Measurements from ENCODE around the gene DNASE1.
A peak's percentile ranks its signal among the peaks of the same experiment; 100 is the strongest.
"Not testable (repeated sequence)": the region's sequence is repeated elsewhere in the genome, so short reads cannot be mapped to it uniquely, and the experiment has no call there.

Gene DNASE1, protein sequence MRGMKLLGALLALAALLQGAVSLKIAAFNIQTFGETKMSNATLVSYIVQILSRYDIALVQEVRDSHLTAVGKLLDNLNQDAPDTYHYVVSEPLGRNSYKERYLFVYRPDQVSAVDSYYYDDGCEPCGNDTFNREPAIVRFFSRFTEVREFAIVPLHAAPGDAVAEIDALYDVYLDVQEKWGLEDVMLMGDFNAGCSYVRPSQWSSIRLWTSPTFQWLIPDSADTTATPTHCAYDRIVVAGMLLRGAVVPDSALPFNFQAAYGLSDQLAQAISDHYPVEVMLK

DNA sequence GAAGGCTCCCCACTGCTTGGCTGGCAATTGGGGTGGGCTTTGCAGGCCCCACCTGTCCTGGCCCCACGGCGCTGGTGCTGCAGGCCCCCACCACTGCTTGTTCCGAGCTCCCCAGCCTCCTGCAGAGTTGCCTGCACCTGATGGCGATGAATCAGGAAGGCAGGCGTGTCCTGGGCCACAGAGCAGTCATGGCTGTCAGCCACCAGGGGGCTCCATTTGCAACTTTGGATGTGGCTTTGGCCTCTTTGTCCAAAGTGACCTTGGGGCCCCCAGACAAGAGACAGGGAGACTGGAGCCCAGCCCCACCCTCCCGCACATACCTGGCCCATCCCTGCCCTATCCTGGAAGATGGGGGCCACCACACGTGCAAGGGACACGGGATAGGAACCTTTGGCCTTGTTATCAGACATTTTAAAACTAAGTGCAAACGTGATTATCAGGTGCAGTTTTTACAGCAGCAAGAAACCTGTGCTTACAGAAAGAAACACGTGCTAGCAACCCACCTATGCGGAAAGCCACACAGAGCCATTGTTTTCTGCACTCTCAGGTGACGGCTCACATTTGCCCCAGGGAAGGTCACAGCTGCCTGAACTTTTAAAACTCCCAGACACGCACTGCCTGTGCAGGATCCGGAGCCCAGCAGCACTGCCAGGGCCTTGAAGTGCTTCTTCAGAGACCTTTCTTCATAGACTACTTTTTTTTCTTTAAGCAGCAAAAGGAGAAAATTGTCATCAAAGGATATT lies at the start of gene DNASE1:
TSS of gene DNASE1 (plus strand) at position 443 of the 743 bp plus-strand sequence. CDS start 683 bp downstream, outside the sequence.
- no peak for DNase-seq

DNA sequence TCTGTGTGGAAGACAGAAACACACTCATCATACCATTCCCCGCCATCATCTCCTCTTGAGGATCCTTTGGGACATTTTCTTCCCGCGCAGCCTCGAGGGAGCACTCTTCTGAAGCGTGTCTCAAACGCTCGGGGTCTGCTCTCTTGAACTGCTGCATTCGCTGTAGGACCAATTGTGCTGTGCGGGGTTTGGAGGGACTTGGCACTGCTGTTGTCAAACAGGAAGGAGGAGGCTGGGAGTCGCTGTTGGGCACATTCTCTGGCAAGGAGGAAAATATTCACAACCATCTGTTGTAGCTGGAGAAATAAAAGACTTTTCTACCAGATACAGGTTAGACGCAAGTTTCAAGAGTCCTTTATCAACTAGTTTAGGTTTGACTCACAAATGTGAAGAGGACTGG lies 48.0 kb upstream of the DNASE1 start:
- no peak for DNase-seq

DNA sequence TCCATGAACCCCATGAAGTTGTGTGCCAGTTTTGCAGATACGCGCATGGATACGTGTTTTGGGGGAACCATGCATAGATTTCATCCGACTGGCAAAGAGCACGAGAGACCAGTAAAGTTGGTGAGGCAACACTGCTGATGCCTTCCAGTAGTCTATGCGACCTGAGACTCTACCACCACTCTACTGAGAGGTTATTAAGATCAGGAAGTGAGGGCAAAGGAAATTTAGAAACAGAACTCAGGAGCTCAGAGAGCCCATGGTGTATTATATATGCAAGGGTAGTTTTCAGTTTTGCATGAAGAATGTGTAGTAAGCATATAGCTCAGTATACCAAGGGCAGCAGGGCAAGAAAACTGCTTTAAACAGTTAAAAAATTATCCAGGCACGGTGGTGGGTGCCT lies 47.3 kb upstream of the DNASE1 start:
- DNase-seq = no peak

DNA sequence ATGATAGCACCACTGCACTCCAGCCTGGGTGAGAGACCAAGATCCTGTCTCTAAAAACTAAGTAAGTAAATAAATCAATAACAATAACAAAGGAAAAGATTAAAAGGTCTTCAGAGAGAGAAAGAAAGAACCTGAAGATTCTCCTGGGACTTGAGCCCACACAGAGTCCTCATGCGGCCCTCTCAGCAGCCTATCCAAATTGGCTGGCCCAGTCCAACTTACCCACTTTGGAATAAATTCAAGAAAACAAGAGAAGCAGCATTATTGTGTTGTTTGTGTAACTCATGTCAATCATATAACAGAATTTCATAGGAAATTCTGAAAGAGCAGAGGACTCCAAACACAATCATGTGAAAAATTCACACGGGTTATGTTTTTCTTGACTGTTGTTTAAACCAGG lies 46.9 kb upstream of the DNASE1 start:
- DNase-seq = no peak

DNA sequence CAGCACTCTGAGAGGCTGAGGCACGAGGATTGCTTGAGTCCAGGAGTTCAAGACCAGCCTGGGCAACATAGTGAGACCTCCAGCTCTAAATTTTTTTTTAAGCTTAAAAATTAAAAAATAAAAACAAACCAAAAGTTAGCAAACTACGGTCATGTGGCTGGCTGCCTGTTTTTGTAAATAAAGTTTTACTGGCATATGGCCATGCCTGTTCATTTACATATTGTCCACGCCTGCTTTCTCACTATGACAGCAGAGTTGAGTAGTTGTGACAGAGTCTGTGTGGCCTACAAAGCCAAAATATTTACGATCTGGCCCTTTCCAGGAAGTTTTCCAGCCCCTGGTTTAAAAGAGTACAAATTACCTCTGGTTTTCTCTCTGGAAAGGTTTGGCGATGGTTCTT lies 46.4 kb upstream of the DNASE1 start:
- no peak for DNase-seq

DNA sequence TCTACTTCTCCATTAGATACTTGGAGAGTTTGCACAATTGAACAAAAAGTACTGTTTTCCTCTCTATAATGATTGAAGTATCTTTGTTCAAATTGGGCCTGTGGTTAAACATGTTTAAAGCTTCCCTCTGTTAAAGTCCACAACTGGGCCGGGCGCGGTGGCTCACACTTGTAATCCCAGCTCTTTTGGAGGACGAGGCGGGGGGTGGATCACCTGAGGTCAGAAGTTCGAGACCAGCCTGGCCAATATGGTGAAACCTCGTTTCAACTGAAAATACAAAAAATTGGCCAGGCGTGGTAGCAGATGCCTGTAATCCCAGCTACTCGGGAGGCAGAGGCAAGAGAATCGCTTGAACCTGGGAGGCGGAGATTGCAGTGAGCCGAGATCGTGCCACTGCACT lies 45.5 kb upstream of the DNASE1 start:
- DNase-seq = not testable (repeated sequence)

DNA sequence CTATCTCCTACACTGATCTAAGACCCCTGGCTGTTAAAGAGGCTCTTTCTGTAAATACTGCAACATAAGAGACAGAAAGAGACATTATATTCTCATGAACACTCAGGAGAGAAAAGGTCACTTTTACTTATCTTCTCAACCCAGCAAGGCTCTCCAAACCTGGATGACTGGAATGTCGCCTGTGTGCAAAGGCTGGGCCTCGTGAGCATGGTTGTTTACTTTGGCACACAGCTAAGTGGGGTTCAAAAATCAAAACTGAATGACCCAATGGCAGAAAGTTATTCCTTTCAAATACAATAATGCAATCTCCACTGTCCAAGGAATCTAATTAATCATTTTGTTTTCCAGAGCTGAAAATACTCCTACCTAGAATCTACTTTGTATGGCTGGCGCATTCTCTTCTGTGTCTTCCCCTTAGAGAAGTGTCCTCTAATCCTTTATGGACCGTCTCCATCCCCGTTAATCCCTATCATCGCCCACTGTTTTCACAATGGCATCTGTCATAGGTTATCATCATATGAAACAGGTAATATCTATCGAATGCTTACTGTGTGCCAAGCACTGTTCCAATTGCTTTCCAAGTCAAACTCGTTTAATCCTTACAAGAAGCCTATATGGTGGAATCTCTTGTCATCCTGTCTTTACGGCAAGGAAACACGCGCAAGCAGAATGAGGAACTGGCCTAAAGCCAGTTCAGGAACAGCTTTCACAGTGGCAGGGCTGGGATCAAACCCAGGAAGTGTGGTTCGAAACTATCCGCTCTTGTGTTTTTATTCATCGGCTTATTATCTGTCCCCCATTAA lies 44.4 kb upstream of the DNASE1 start:
- DNase-seq = no peak

DNA sequence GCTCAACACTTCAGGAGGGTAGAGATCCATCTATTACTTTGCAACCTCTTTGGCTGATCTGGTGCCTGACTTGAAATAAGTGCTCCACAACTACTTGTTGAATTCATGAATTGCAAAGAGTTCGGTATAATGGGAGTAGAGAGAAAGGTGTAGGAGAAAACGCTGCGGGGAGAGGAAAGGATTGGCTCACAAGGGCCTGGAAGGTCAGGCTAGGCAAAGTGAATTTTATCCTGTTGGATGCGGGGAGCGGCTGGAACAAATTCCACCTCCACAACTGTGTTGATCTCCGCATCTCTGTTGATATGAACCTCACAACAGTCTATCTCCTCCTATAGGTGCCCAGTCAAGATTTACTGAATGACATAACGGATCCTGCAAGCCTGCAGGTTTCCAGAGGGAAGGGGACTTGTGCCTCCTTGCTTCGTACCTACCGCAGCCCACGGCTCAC lies 43.8 kb upstream of the DNASE1 start:
- DNase-seq = no peak

DNA sequence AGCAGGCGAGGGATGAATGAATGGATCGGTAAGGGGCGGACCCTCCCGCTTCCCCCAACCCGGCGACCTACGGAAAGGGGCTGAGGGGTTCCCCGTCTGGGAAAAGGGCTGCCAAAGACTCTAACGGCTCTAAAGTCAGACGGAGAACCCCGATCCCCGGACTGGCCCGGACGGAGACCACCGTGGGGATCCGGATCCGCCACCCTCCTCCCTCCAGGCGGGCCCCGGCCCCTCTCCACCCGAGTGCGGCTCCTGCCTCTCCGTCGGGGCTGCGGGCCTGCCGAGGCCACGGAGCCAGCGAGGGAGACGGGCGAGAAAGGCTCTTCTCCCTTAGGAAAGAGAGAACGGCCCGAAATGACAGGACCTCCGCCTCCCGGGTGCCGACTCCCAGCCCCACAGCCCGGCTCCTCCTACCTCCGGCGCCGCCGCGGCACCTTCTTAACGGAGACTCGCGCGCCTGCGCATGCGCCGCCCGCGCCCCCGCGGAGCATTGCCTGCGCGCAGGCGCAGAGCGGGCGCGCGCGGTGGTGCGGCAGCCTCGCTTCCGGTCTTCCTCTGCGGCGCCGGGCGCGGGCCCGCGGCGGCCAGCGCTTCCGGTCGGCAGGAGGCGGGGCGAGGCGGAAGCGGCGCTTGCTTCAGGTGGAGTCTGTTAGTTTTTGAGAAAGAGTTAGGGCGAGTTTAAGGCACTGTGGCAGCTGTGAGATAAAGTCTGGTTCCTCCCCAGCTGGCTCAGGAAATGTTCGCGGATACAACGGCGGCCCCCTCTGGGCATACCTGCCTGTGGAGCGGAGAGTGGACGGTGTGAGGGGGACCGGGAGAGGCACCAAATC lies 43.1 kb upstream of the DNASE1 start, which contains the start of gene SLX4:
TSS of gene SLX4 (minus strand) at position 461 of the 830 bp plus-strand sequence. CDS start 2,642 bp downstream, outside the sequence.
- peak; percentile 90 for DNase-seq

DNA sequence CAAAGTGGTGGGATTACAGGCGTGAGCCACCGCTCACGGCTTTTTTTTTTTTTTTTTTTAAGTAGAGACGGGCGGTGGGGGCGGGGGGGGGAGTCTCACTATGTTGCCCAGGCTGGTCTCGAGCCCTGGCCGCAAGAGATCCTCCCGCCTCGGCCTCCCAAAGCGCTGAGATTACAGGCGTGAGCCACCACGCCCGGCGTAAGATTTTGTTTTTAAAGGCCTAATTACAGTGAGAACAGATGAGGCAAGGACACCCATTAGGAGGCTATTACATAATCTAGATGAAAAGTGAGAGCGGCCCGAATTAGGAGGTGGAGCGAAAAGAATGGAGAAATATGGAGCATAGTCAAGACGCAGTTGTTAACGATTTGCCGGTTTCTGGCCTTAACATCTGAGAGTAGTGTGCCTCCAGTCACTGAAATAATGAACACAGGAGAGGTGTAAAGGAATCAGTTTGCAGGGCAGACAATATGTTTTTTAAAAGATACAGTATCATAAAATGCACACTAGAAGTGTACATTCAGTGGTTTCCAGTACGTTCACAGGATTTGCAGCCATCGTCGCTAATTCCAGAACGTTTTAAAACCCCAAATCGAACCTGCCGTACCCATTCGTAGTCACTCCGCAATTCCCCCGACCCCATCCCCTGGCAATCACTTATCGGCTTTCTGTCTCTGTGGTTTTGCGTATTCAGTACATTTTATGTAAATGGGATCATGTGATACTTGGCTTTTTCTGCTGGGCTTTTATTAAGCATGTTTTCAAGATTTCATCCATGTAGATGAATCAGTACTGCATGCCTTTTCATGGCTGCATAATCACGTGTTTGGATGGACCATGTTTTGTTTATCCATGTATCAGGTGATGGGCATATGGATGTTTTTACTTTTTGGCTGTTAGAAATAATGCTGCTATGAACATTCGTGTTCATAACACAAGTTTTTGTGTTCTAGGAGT lies 41.7 kb upstream of the DNASE1 start:
- DNase-seq = no peak

DNA sequence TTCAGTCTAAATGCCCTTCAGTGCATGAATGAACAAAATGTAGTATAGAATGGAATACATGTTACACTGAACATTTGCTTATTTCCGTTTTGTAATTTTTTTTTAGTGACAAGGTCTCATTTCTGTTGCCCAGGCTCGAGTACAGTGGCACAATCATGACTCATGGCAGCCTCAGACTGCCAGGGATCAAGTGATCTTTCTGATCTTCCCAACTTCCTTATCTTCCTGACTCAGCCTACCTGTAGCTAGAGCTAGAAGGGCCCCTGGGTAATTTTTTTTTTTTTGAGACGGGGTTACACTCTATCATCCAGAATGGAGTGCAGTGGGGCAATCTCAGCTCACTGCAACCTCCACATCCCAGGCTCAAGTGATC lies 35.7 kb upstream of the DNASE1 start:
- no peak for DNase-seq

DNA sequence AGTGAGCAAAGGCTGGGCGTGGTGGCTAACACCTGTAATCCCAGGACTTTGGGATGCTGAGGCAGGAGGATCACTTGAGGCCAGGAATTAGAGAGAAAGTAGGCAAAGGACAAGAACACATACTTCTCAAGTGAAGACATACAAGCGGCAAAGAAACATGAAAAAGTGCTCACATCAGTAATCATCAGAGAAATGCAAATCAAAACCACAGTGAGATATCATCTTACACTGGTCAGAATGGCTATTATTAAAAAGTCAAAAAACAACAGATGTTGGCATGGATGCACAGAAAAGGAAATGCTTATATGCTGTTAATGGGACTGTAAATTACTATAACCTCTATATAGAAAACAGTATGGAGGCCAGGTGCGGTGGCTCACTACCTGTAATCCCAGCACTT lies 30.8 kb upstream of the DNASE1 start:
- no peak for DNase-seq

DNA sequence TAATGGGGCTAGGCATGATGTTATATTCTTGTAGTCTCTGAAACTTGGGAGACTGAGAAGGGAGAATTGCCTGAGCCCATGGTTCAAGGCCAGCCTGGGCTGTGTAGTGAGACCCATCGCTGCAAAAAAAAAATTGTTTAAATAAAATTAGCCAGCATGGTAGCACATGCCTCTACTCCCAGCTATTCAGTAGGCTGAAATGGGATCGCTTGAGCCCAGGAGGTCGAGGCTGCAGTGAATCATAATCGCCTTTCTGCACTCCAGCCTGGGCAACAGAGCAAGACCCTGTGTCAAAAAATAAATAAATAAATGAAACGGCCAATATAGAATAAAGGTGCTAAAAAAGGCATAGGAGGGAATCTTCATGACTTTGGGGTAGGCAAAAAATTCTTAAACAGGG lies 29.2 kb upstream of the DNASE1 start:
- no peak for DNase-seq

DNA sequence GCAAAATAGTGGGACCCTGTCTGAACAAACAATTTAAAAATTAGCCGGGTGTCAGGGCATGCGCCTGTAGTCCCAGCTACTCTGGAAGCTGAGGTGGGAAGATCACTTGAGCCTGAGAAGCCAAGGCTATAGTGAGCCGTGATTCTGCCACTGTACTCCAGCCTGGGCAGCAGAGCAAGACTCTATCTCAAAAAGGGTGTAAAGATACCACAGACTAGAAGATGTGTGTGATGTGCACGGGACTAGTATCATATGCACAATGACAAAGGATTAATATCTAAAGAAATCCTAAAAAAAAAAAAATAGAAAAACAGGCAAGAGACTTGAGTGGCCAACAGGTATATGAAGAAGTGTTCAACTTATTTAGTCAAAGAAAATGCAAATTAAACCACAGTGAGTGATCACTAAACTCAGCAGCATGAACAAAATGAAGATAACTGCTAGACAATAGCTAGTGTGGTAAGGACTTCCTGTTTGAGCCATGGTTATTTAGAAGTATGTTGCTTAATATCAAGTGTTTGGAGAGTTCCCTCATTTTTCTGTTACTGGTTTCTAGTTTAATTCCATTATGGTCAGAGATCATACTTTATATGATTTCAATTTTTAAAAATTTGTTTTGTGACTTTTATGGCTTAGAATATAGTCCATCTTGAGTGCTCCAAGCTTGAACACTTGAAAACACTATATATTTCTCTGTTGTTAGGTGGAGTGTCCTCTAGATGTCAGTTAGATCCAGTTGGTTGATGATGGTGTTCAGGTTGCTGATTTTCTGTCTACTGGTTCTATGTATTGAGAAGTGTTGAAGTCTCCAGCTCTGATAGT lies 28.4 kb upstream of the DNASE1 start:
- no peak for DNase-seq

DNA sequence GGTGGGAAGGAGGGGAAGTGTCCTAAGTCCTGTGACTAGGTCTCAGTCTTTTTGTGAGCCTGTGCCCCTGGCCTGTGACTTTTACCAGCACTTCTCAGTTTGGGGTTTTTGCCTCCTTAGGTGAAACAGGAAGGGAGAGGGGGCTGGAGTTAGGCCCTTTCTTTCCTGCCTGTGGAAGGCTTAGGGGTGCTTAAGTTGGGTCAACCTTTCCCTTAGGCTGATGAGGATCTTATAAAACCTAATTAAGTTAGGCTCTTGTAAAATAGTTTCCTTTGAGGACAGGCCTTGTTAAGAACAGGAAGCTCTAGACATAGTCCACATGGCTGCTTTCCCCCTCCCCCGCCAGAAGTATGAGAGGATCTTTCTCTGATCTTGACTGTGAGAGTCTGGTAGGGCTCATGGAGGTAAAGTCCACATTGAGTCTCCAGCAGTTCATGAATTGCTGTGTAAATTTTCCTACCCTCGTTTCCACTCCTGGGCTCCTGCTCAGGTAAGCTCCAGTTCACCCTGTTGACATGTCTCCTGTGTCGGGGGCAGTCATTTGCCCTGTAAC lies 17.0 kb upstream of the DNASE1 start:
- DNase-seq = no peak

DNA sequence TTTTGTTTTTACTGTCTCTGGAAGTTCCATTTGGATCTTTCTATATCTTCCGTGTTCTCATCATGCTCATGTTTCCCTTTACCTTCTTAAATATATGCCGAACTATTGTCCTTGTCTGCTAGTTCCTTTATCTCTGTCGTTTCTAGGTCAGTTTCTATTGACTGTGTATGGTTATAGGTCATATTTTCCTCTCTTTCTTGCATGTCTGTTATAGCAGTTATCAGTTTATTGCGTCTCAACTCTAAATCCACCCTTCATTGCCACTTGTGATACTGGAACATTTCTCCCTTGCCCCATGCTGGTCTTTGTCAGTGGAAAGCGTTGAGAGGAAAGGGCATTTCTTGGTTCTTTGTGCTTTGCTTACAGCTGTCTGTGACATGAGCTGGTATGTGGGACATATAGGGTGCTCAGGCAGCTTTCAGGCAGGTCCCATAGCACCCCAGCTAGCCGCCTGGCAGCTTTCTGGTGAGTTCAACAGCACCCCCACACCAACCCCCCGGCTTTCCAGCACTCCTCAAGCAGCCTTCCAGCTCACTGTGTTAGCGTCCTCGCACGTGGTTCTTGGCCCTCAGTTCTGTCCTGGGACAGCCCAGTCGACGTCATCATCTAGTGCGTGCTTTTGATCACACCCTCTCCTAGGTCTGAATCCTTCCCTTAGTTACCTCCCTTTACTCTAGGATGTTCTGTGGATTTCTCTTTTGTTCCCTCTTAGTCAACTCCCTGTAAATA lies 15.4 kb upstream of the DNASE1 start:
- no peak for DNase-seq

DNA sequence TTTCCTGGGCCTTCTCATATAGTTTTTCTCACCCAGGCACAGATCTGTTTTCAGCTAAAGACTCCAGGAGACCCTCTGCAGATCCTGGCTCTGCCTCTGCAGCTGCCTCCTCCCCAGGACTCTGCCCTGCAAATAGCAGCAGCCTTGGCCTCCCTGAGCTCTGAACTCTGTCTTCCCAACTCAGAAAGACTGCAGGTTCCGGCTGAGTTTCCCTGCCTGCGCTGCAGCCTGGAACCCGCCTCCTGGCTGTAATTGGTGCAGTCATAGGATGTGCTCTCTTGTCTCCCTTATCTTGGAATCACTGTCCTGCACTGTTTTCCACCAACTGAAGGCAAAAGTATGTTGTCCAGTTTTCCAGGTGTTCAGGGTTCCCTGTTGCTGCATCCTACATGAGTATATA lies 14.3 kb upstream of the DNASE1 start:
- DNase-seq = no peak

DNA sequence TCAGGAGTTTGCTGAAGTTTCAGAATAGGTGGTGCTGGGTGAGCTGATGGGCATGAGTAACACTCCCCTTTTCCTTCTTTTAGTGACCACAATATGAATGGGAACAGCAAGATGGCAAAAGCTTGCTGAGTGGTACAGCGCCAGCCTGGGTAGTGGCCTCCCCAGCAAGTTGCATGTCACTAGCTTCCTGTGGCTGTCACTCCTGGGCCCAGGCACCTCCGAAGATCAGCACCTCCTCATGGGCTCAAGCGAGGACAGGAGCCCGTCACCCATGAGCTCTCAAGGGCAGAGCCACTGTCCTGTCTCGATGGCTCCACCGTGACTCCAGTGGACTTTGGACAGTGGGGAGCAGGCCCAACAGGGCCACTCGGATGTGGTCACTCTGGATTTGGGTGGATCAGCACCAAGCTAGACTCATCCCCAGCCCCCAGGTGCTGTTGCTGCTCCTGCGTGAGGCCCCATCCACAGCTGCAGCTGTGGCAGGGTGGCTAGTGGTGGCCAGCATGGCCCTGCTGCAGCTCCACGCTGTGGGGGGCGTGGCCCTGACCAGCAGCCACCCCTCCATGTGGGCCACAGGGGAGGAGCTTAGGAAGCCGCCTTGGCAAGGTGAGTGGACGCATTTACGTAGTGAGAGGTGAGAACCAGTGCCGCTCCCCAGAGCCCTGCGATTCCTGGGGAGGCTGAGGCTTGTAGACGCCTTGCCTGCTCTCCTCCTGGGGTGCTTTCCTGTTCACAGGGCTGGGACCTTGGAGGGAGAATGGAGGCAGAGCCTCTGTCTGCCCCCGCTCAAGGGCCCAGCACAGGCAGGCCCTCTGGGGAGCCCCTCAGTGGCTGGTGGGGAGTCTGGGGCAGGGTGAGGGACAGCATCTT lies 13.6 kb upstream of the DNASE1 start:
- no peak for DNase-seq
